GM19193 (cell line): ENCODE data around the gene NEGR1.

ENCODE experiments used
- POLR2A ChIP-seq: IDR thresholded peaks from 4 replicates; pipeline ENCODE4 v1.6.1; 2011; ENCODE audit not compliant: insufficient read depth, insufficient read length; ENCODE audit errors: extremely low read depth

The NEGR1 gene

GRCh38 chr1:72184099-72184701 is 98.1 kb downstream of the NEGR1 start:
- no peak for TF ChIP-seq POLR2A

GRCh38 chr1:72182859-72183258 is 99.5 kb downstream of the NEGR1 start:
- TF ChIP-seq POLR2A, result no peak

- TF ChIP-seq POLR2A, result no peak
Observed at GRCh38 chr1:72178266-72178665, 104.1 kb downstream of the NEGR1 start.

GRCh38 chr1:72177711-72178110 is 104.6 kb downstream of the NEGR1 start:
- no peak for TF ChIP-seq POLR2A

- no peak for TF ChIP-seq POLR2A
Observed at GRCh38 chr1:72170246-72170645, 112.1 kb downstream of the NEGR1 start.

- no peak for TF ChIP-seq POLR2A
Observed at GRCh38 chr1:72166426-72166825, 115.9 kb downstream of the NEGR1 start.

GRCh38 chr1:72150508-72150907 is 131.8 kb downstream of the NEGR1 start:
- no peak for TF ChIP-seq POLR2A

- no peak for TF ChIP-seq POLR2A
Observed at GRCh38 chr1:72141875-72142274, 140.5 kb downstream of the NEGR1 start.

- no peak for TF ChIP-seq POLR2A
Observed at GRCh38 chr1:72140222-72140621, 142.1 kb downstream of the NEGR1 start.

- TF ChIP-seq POLR2A, result no peak
Observed at GRCh38 chr1:72137656-72138055, 144.7 kb downstream of the NEGR1 start.

GRCh38 chr1:72129869-72130268 is 152.5 kb downstream of the NEGR1 start:
- TF ChIP-seq POLR2A, result no peak

GRCh38 chr1:72122099-72122880 is 160.0 kb downstream of the NEGR1 start:
- TF ChIP-seq POLR2A, result no peak

GRCh38 chr1:72119491-72119890 is 162.8 kb downstream of the NEGR1 start:
- TF ChIP-seq POLR2A, result no peak

- TF ChIP-seq POLR2A, result no peak
Observed at GRCh38 chr1:72117621-72118020, 164.7 kb downstream of the NEGR1 start.

- TF ChIP-seq POLR2A, result no peak
Observed at GRCh38 chr1:72115290-72115689, 167.0 kb downstream of the NEGR1 start.

- no peak for TF ChIP-seq POLR2A
Observed at GRCh38 chr1:72111662-72112061, 170.7 kb downstream of the NEGR1 start.
